ENCODE measurements around the gene RIPOR3. TPM values are rescaled to one million over a fixed set of nuclear protein-coding genes. Genes with fewer than 3 reads are reported as not detected.

RIPOR3 gene
- polyA plus RNA-seq, 1 experiment, result 11.5 TPM

DNA sequence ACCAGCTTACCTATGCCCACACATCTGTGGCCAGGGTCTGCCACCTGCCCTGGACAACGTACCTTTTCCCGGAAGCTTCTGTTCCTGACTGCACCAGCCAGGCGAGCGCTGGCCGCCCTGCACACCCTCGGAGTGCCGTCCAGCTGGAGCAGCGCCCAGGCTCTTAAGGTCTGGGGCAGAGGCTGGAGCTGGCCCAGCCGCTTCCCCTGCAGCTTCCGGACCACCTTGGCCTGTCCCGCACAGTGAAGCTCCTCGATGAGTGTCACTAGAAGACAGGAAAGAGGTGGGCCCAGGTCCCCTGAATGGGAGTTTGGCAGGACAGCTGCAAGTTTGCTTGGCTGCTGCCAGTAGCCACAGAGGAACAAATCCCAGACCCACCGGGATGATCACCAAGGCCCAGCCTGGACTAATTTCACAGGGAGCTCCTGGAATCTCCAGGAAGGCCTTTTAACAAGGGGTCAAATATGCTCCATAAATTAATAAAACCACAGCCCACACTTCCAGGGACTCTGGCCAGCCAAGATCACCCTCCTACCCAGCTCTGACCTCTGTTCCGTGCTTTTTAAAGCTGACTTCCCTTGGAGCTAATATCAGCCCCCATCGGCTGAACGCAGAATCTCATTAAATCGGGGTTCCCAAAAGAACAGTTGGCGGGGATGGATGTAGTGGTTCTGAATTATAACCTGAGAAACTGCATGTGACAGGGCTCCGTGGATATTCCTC, 98.9 kb downstream of the RIPOR3 start:
- TF ChIP-seq, protein P1, sequence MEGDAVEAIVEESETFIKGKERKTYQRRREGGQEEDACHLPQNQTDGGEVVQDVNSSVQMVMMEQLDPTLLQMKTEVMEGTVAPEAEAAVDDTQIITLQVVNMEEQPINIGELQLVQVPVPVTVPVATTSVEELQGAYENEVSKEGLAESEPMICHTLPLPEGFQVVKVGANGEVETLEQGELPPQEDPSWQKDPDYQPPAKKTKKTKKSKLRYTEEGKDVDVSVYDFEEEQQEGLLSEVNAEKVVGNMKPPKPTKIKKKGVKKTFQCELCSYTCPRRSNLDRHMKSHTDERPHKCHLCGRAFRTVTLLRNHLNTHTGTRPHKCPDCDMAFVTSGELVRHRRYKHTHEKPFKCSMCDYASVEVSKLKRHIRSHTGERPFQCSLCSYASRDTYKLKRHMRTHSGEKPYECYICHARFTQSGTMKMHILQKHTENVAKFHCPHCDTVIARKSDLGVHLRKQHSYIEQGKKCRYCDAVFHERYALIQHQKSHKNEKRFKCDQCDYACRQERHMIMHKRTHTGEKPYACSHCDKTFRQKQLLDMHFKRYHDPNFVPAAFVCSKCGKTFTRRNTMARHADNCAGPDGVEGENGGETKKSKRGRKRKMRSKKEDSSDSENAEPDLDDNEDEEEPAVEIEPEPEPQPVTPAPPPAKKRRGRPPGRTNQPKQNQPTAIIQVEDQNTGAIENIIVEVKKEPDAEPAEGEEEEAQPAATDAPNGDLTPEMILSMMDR (IDR thresholded peaks at IDR 0.05; ENCODE audit: low read depth, low read length), result no peak
- no peaks in the 10 kb centered on the region for H3K27me3 ChIP-seq (ENCODE audit: control insufficient read depth, insufficient read depth, low read length)
- no peak overlapping the region for H3K27ac ChIP-seq (ENCODE audit: low read depth, low read length)
- DNase-seq (ENCODE audit: low read depth, low spot score), result no peak
- H3K4me3 ChIP-seq (ENCODE audit: low read depth, low read length), result no peak overlapping the region
- ChIA-PET CTCF (interaction anchor here (0.6 to 1.7 kb wide), 5 partner anchors 10 to 196 kb away, joined by 3 to 8 read pairs (median 3); no protein-coding TSS in a partner anchor), POLR2A (no interaction called here)
- no peaks in the 10 kb centered on the region; the same call in 1 of the 2 replicates for H3K9me3 ChIP-seq (ENCODE audit: control insufficient read depth, insufficient read depth, low read length)

DNA sequence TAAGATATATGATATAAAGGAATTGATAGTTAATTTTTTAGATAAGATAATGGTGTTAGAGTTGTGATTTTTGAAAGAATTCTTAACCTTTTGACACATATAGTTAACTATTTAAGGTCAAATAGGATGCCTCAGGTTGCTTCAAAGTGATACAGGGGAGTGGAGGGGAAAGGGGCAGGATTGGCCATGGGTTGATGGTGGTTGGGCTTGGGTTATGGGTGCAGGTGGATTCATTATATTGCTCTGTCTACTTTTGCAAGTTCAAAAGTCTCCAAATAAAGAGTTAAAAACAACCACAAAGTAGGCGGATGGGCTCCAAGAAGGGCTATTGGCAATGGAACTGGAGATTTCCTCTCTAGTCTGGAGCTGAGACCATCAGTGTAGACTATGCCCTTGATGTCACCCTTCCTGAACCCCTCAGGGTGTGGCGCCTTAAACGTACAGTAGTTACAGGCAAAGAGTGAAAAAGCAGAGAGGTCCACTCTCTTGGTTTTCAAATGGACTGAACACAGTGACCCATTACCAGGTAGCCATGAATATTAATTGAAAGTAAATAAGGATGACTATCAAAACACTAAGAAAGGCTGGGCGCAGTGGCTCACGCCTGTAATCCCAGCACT, 100.0 kb downstream of the RIPOR3 start:
- Histone ChIP-seq H3K9me3 (ENCODE audit: control insufficient read depth, insufficient read depth, low read length) (no peaks in the 10 kb centered on the region; the same call in 1 of the 2 replicates), H3K27me3 (ENCODE audit: control insufficient read depth, insufficient read depth, low read length) (no peaks in the 10 kb centered on the region), H3K4me3 (ENCODE audit: low read depth, low read length) (no peak overlapping the region), H3K27ac (ENCODE audit: low read depth, low read length) (no peak overlapping the region)
- TF ChIP-seq, protein P1 (IDR thresholded peaks at IDR 0.05; ENCODE audit: low read depth, low read length), result no peak
- ChIA-PET CTCF (interaction anchor here (0.6 to 1.7 kb wide), 2 partner anchors 9 to 158 kb away, joined by 3 to 8 read pairs; no protein-coding TSS in a partner anchor), POLR2A (no interaction called here)
- no peak for DNase-seq (ENCODE audit: low read depth, low spot score)

DNA sequence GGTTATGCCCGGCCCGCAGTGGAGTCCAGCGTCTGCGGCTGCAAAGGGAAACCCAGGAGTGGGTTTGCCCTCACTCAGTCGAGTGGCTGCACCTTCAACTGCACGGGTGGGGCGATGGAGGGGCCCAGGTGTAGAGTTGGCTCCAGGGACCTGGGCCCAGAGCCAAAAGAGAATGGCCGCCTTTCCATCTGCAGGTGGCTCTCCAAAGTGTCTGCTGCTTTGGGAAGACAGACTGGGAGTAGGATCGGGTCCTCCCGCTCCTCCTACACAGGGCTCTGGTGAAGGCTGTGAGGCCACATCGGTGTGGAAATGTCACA, 101.0 kb downstream of the RIPOR3 start:
- no peaks in the 10 kb centered on the region for H3K27me3 ChIP-seq (ENCODE audit: control insufficient read depth, insufficient read depth, low read length)
- no peaks in the 10 kb centered on the region; the same call in 1 of the 2 replicates for H3K9me3 ChIP-seq (ENCODE audit: control insufficient read depth, insufficient read depth, low read length)
- H3K27ac ChIP-seq (ENCODE audit: low read depth, low read length), result no peak overlapping the region
- no peak overlapping the region for H3K4me3 ChIP-seq (ENCODE audit: low read depth, low read length)
- ChIA-PET POLR2A (no interaction called here), CTCF (interaction anchor here (0.9 to 3.3 kb wide), 2 partner anchors 198 to 402 kb away, joined by 3 to 9 read pairs; no protein-coding TSS in a partner anchor)
- TF ChIP-seq, protein P1 (IDR thresholded peaks at IDR 0.05; ENCODE audit: low read depth, low read length), result no peak
- DNase-seq (ENCODE audit: low read depth, low spot score), result no peak

DNA sequence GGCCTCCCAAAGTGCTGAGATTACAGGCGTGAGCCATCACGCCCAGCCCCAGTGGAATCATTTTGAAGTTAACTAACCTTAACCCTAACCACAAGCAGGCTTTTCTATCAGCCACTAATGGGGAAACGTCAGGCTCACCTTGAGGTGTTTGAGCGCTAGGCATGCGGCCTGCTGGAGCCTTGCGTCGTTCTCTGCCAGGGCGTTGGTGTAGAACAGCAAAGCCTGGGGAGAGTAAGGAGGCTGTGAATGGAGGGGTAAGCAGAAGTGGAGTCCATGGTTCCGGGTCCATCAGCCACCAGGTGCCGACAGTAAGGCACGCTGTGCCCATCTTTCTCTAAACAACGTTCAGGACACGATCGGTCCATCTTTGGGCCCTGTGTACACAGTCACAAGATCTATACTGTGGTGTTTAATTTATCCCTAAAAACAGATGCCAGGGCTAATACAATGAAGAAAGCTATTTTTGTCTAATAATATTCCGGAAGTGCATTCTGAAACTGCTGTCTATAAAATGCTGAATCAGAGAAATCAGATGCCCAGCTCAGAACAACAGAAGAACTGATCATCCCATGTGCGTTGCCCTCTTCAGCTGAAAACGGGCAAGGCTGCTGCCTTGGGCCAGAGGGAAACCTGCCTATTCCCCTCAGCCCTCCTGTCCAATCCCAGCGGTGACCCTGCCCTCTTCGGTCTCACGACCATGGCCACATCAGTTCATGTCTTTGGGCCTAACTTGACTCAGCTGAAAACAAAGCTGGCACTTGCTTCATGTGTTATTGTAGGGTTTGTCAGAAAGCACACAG, 101.6 kb downstream of the RIPOR3 start:
- CTCF ChIA-PET, result interaction anchor here (0.9 to 3.3 kb wide), 5 partner anchors 10 to 401 kb away, joined by 3 to 9 read pairs (median 6); no protein-coding TSS in a partner anchor
- POLR2A ChIA-PET, result interaction anchor here (0.7 kb wide), 1 partner anchor 153 kb away, joined by 9 read pairs; no protein-coding TSS in a partner anchor
- Histone ChIP-seq H3K27ac (ENCODE audit: low read depth, low read length) (no peak overlapping the region), H3K27me3 (ENCODE audit: control insufficient read depth, insufficient read depth, low read length) (no peaks in the 10 kb centered on the region), H3K4me3 (ENCODE audit: low read depth, low read length) (no peak overlapping the region), H3K9me3 (ENCODE audit: control insufficient read depth, insufficient read depth, low read length) (no peaks in the 10 kb centered on the region; the same call in 1 of the 2 replicates)
- DNase-seq (ENCODE audit: low read depth, low spot score), result no peak
- TF ChIP-seq, protein P1 (IDR thresholded peaks at IDR 0.05; ENCODE audit: low read depth, low read length), result no peak

Measured in AG04450 (cell line).